ENCODE measurements around the gene TM9SF1. TPM values are rescaled to one million over a fixed set of nuclear protein-coding genes. Genes with fewer than 3 reads are reported as not detected.

The TM9SF1 gene
- total and polyA plus RNA-seq, 2 of the 4 experiments (the other 2 are of a cell fraction), result 40.4 to 65.6 TPM

DNA sequence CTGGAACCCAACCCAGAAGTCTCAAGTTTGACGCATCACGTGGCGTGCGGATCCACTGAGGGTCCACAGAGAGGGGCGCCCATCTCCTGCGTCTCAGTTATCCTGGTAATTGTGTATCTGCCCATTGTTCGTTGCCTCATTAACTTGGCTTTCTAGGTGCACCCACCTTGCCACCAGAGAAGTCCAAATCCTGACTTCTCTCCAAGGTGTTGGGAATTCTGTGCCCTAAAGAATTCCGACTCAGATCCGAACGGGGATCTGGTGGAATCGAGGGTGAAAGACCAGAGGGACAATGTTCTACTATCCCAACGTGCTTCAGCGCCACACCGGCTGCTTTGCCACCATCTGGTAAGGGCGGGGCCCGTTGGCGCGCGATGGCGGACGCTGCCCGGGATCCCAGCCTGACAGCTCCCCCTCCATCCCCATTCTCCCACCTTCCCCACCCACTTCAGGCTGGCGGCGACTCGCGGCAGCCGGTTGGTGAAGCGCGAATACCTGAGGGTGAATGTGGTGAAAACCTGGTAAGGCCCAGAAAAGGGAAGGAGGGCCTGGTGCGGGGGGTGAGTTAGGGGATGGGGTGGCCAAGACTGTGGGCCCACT, 22.9 kb downstream of the TM9SF1 start:
- Histone ChIP-seq H3K9me1 (ENCODE audit: insufficient read depth, low read length) (0 out of 2 replicates have a peak, but pooled peaks cover 3% of the 10 kb centered on the region), H4K5ac (ENCODE audit: low read depth, low read length) (no peak overlapping the region), H3K14ac (replicated peaks; ENCODE audit: low read depth, low read length) (no peak overlapping the region), H2BK120ac (ENCODE audit: low read depth, low read length) (no peak overlapping the region), H3K56ac (ENCODE audit: extremely low read depth, insufficient read depth, low read length) (no peak overlapping the region), H3K36me3 (ENCODE audit: control insufficient read depth, insufficient read depth, low read length) (peaks cover 30% of the 10 kb centered on the region), H3K27ac (ENCODE audit: insufficient read depth, low read length) (no peak overlapping the region), H3K23ac (ENCODE audit: low read depth, low read length) (no peak overlapping the region), H3K18ac (ENCODE audit: low read depth, low read length) (no peak overlapping the region), H2AFZ (replicated peaks; ENCODE audit: low read length, poor library complexity) (no peak overlapping the region), H2BK15ac (ENCODE audit: low read depth, low read length) (no peak overlapping the region), H3K4ac (ENCODE audit: low read depth, low read length) (no peak overlapping the region), H4K20me1 (ENCODE audit: insufficient read depth, low read length) (no peaks in the 10 kb centered on the region), H3K4me1 (ENCODE audit: control insufficient read depth, insufficient read depth, low read length) (no peaks in the 10 kb centered on the region), H3K9ac (ENCODE audit: low read depth, low read length) (no peak overlapping the region), H4K8ac (ENCODE audit: low read depth in 2 of 2, low read length in 2 of 2) (0 out of 4 replicates have a peak overlapping the region, but pooled peaks of 1 of the 2 experiments have one; percentile 14), H3K4me3 (ENCODE audit: insufficient read depth, low read depth, low read length) (no peak overlapping the region), H3K4me2 (ENCODE audit: low read depth, low read length) (no peak overlapping the region), H2BK5ac (ENCODE audit: low read depth, low read length, poor library complexity, severe bottlenecking) (no peak overlapping the region), H4K91ac (ENCODE audit: insufficient read depth, low read depth, low read length) (no peak overlapping the region), H3K79me1 (ENCODE audit: low read depth in 1 of 2, low read length in 2 of 2) (no peaks in the 10 kb centered on the region), H2AK5ac (ENCODE audit: low read depth, low read length) (no peak overlapping the region), H3K27me3 (ENCODE audit: control insufficient read depth, insufficient read depth, low read length) (no peaks in the 10 kb centered on the region), H2BK20ac (ENCODE audit: low read depth, low read length) (no peak overlapping the region), H3K9me3 (ENCODE audit: control insufficient read depth, insufficient read depth, low read length) (no peaks in the 10 kb centered on the region), H2AK9ac (replicated peaks; ENCODE audit: low read depth, low read length, poor library complexity) (peak overlapping the region; percentile 57)
- WGBS, 2 experiments (ENCODE audit: extremely low coverage in 2 of 2, insufficient read length in 1 of 2), result 55% methylated on average over 6 of the region's 30 CpGs; no CpG with 5 or more reads in 1 of the 2 experiments
- in situ Hi-C loops (cut with MboI; ENCODE audit: low sequenced_read_pairs), result no loop called here
- ATAC-seq (ENCODE audit: low read depth) (no peak), DNase-seq (no peak)
- no peak for TF ChIP-seq CHD1 (IDR thresholded peaks at IDR 0.05; ENCODE audit: low read depth, low read length)
- TF ChIP-seq, protein P1, sequence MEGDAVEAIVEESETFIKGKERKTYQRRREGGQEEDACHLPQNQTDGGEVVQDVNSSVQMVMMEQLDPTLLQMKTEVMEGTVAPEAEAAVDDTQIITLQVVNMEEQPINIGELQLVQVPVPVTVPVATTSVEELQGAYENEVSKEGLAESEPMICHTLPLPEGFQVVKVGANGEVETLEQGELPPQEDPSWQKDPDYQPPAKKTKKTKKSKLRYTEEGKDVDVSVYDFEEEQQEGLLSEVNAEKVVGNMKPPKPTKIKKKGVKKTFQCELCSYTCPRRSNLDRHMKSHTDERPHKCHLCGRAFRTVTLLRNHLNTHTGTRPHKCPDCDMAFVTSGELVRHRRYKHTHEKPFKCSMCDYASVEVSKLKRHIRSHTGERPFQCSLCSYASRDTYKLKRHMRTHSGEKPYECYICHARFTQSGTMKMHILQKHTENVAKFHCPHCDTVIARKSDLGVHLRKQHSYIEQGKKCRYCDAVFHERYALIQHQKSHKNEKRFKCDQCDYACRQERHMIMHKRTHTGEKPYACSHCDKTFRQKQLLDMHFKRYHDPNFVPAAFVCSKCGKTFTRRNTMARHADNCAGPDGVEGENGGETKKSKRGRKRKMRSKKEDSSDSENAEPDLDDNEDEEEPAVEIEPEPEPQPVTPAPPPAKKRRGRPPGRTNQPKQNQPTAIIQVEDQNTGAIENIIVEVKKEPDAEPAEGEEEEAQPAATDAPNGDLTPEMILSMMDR (conservative IDR thresholded peaks at IDR 0.05; ENCODE audit: low read depth, low read length), result no peak
- TF ChIP-seq MAZ (IDR thresholded peaks at IDR 0.05; ENCODE audit: borderline replicate concordance, low read depth, low read length), result no peak
- no peak for TF ChIP-seq RCOR1 (IDR thresholded peaks at IDR 0.05; ENCODE audit: insufficient replicate concordance, low read length)
- TF ChIP-seq BHLHE40 (IDR thresholded peaks at IDR 0.05; ENCODE audit: low read depth, low read length), result no peak
- TF ChIP-seq, protein P2, sequence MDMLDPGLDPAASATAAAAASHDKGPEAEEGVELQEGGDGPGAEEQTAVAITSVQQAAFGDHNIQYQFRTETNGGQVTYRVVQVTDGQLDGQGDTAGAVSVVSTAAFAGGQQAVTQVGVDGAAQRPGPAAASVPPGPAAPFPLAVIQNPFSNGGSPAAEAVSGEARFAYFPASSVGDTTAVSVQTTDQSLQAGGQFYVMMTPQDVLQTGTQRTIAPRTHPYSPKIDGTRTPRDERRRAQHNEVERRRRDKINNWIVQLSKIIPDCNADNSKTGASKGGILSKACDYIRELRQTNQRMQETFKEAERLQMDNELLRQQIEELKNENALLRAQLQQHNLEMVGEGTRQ (IDR thresholded peaks at IDR 0.05; ENCODE audit: low read depth, low read length), result no peak
- no peak for TF ChIP-seq RAD21 (IDR thresholded peaks at IDR 0.05; ENCODE audit: low read length)
- TF ChIP-seq FOS (IDR thresholded peaks at IDR 0.05; ENCODE audit: low read depth, low read length), result no peak
- no peak for TF ChIP-seq POLR2A (IDR thresholded peaks at IDR 0.05; ENCODE audit: low read depth, low read length)
- TF ChIP-seq NFE2L2 (IDR thresholded peaks at IDR 0.05; ENCODE audit: low read depth, low read length), result no peak
- TF ChIP-seq MXI1 (IDR thresholded peaks at IDR 0.05; ENCODE audit: borderline replicate concordance, low read depth, low read length), result no peak
- TF ChIP-seq SMC3 (IDR thresholded peaks at IDR 0.05; ENCODE audit: low read depth, low read length), result no peak
- TF ChIP-seq RFX5 (IDR thresholded peaks at IDR 0.05; ENCODE audit: low read depth, low read length), result no peak
- TF ChIP-seq CEBPB (IDR thresholded peaks at IDR 0.05; ENCODE audit: low read depth, low read length), result no peak
- TF ChIP-seq, protein P3, sequence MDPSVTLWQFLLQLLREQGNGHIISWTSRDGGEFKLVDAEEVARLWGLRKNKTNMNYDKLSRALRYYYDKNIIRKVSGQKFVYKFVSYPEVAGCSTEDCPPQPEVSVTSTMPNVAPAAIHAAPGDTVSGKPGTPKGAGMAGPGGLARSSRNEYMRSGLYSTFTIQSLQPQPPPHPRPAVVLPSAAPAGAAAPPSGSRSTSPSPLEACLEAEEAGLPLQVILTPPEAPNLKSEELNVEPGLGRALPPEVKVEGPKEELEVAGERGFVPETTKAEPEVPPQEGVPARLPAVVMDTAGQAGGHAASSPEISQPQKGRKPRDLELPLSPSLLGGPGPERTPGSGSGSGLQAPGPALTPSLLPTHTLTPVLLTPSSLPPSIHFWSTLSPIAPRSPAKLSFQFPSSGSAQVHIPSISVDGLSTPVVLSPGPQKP (IDR thresholded peaks at IDR 0.05; ENCODE audit: borderline replicate concordance, low read depth, low read length), result no peak
- no peak for TF ChIP-seq MAFK (IDR thresholded peaks at IDR 0.05; ENCODE audit: low read depth, low read length)
- POLR2A ChIA-PET (ENCODE audit: unreplicated experiment), result no interaction called here
- dilution Hi-C loops (cut with HindIII; ENCODE audit: low sequenced_read_pairs, unreplicated experiment), result no loop called here
- intact Hi-C loops (cut with micrococcal nuclease), result no loop called here
- no TSS peak for BruUV-seq (replicated peaks)
- CTCF ChIA-PET, result no interaction called here
